GM12874 (cell line): Measurements from ENCODE around the gene TLCD1.

Source experiments
- CTCF ChIP-seq: IDR thresholded peaks from 2 replicates; pipeline ENCODE4 v1.5.1; 2011; ENCODE audit warnings: low read depth, mild to moderate bottlenecking, control low read depth, low read length, moderate library complexity; ENCODE audit not compliant: insufficient read depth

The TLCD1 gene

GRCh38 chr17:28759256-28759865 lies 33.3 kb upstream of the TLCD1 start:
- no peak for TF ChIP-seq CTCF

- no peak for TF ChIP-seq CTCF
These were observed 32.5 kb upstream of the TLCD1 start for GRCh38 chr17:28758411-28759121.

- no peak for TF ChIP-seq CTCF
These were observed 30.2 kb upstream of the TLCD1 start for GRCh38 chr17:28756049-28756804.

- no peak for TF ChIP-seq CTCF
These were observed 29.5 kb upstream of the TLCD1 start for GRCh38 chr17:28755486-28755885.

- no peak for TF ChIP-seq CTCF
These were observed 25.8 kb upstream of the TLCD1 start for GRCh38 chr17:28751600-28752366.

- peak; percentile 100 for TF ChIP-seq CTCF
These were observed 24.4 kb upstream of the TLCD1 start for GRCh38 chr17:28750178-28751047.
